HG02885 (cell line): ENCODE data around the gene BEST1.
"Not testable (repeated sequence)": the region's sequence is repeated elsewhere in the genome, so short reads cannot be mapped to it uniquely, and the experiment has no call there.

Source experiments
- ATAC-seq: cut with Tn5 transposase; IDR thresholded peaks from one replicate; pipeline ENCODE4 v1.9.1; 2021; ENCODE audit warnings: mild to moderate bottlenecking; ENCODE audit not compliant: unreplicated experiment, poor library complexity

Gene BEST1

GRCh38 chr11:61962213-61963015 is 12.3 kb downstream of the BEST1 start:
- no peak for ATAC-seq

- no peak for ATAC-seq
These were observed 12.8 kb downstream of the BEST1 start for GRCh38 chr11:61963016-61963281.

- ATAC-seq = no peak
These were observed 13.3 kb downstream of the BEST1 start for GRCh38 chr11:61963282-61964057.

- ATAC-seq = no peak
These were observed 14.0 kb downstream of the BEST1 start for GRCh38 chr11:61964058-61964665.

GRCh38 chr11:61964666-61965271 is 14.6 kb downstream of the BEST1 start:
- ATAC-seq = not testable (repeated sequence)

- ATAC-seq = no peak
These were observed 16.6 kb downstream of the BEST1 start for GRCh38 chr11:61966734-61967115.

GRCh38 chr11:61967116-61967923 is 17.2 kb downstream of the BEST1 start, which contains the start of gene FTH1:
Gene FTH1, minus strand, starts transcription at chr11:61967634. Its CDS starts 209 bp downstream, at chr11:61967425.
- peak; percentile 70 for ATAC-seq

GRCh38 chr11:61967924-61968757 is 18.0 kb downstream of the BEST1 start:
- peak; percentile 26 for ATAC-seq

- no peak for ATAC-seq
These were observed 18.7 kb downstream of the BEST1 start for GRCh38 chr11:61968758-61969390.

- ATAC-seq = no peak
These were observed 19.2 kb downstream of the BEST1 start for GRCh38 chr11:61969391-61969758.

GRCh38 chr11:61969838-61970662 is 19.9 kb downstream of the BEST1 start:
- no peak for ATAC-seq

GRCh38 chr11:61971248-61972111 is 21.3 kb downstream of the BEST1 start:
- ATAC-seq = no peak

- ATAC-seq = no peak
These were observed 22.0 kb downstream of the BEST1 start for GRCh38 chr11:61972112-61972671.

GRCh38 chr11:61972672-61973475 is 22.7 kb downstream of the BEST1 start:
- ATAC-seq = no peak

GRCh38 chr11:61973476-61974162 is 23.5 kb downstream of the BEST1 start:
- no peak for ATAC-seq
